HG03066 (cell line): ENCODE data around the gene CNGB1.
"Not testable (repeated sequence)": the region's sequence is repeated elsewhere in the genome, so short reads cannot be mapped to it uniquely, and the experiment has no call there.

Experiments used
- ATAC-seq: cut with Tn5 transposase; IDR thresholded peaks from one replicate; pipeline ENCODE4 v1.9.1; 2021; ENCODE audit warnings: low read depth; ENCODE audit not compliant: unreplicated experiment

Gene CNGB1

DNA sequence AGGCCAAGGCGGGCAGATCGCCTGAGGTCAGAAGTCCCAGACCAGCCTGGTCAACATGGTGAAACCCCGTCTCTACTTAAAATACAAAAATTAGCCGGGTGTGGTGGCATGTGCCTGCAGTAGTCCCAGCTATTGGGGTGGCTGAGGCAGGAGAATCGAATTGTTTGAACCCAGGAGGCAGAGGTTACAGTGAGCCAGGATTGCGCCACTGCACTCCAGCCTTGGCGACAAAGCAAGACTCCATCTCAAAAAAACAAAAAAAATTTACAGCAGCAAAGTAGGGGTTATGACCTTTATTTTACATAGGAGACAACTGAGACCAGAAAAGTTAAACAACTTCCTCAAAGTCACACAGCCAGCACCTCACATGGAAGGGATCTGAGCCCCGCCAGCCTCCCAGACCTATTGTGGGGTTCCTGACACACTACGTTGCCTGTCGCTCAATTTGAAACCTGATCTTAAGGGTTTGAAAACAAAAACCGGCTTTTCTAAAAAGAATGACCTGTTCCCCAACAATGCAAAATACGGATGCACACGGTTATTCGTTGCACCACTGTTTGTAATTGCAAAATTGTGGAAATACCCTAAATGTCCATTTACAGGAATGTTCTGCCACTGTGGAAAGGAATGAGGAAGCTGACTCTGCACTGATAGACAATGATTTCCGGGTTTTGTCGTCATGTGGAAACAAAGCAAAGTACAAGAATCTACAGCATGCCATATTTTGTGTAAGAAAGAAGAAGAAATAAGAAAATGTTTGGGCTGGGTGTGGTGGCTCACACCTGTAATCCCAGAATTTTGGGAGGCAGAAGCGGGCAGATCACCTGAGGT, 77.2 kb downstream of the CNGB1 start:
- ATAC-seq = no peak

GRCh38 chr16:57893217-57893558, 77.7 kb downstream of the CNGB1 start:
- ATAC-seq = no peak

- no peak for ATAC-seq
Measured at GRCh38 chr16:57892447-57893096, 78.4 kb downstream of the CNGB1 start.

DNA sequence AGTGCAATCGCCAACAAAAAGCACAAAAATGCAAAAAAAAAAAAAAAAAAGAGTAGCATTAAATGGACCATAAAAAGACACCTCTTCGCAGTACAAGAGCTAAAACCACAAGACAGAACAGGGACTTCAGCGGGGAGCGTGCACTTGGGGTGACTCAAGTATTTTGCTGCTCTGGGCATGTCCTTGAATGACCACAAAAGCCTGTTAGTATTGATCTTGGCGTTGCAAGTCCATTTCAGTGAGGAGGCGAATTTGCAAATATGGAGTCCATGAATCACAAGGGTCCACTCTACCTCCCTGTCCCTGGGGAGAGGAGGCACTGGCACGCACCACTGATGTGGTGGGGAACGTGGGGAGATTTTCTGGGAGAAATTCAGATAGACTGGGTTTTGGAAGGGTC, 78.9 kb downstream of the CNGB1 start:
- ATAC-seq = no peak

- no peak for ATAC-seq
Measured at GRCh38 chr16:57890752-57891111, 80.2 kb downstream of the CNGB1 start.

DNA sequence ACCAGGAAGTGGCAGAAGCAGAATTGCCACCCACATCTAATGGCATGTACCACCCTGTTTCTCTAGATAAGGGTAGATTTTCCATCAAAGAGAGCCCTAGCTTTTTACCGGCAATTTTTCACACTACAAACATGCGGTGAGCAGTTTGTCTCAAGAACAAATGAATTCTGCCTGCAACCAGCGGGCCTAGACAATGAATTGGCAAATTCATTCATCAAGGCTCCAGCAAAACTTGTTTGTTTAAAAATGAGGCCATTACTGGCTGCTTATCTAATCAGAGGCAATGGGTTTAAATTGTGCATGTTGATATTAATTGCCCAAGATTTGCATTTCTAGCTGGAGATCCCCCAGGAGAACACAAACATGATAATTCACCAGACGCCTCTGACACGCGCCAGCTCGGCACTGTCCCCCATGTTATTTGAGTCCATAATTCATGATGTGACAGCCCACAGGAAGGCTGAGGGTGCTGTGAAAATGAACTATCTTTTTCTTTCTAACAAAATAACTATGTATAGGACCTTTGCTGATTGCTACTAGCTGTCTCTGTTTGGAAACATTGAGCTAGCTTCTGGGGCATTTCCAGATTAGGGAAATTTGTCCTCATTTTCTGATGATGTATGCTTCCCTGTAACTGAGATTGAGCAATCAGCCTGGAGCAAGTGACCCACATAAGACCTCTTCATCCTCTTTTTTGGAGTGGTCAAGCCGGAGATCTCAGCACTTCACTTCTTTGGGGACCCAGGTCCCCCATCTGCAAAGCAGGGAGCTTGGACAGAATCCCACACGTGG, 80.8 kb downstream of the CNGB1 start:
- ATAC-seq = no peak

DNA sequence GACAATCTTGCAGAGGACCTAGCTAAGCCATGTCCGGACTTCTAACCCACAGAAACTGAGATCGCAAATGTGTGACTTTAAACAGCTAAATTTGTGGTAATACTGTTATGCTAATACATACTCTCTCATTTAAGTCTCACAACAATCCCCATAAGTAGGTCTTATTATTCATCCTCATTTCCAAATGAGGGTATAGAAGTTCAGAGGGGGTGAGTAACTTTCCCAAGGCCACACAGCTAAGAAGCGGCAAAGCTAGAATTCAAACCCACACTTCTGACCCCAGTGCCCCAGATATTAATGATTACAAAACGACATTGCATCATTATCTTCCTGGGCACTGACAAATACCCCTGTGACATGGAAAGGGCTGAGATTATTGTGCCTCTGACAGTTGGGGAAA, 81.4 kb downstream of the CNGB1 start:
- no peak for ATAC-seq

DNA sequence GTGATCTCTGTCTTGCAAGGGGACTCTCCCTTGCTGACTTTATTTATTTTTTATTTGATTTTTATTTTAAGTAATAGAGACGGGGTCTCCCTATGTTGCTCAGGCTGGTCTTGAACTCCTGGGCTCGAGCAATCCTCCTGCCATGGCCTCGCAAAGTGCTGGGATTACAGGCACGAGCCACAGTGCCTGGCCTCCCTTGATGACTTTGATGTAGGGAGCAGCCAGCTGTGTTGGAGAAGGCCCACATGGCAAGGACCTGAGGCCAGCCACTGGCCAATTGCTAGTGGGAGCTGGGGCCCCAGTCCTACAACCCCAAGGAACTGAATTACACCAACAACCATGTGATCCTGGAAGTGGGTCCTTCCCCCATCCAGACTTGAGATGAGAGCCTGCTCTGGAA, 81.8 kb downstream of the CNGB1 start:
- ATAC-seq = no peak

- no peak for ATAC-seq
Measured at GRCh38 chr16:57888128-57888527, 82.8 kb downstream of the CNGB1 start.

- ATAC-seq = no peak
Measured at GRCh38 chr16:57887711-57888110, 83.2 kb downstream of the CNGB1 start.

DNA sequence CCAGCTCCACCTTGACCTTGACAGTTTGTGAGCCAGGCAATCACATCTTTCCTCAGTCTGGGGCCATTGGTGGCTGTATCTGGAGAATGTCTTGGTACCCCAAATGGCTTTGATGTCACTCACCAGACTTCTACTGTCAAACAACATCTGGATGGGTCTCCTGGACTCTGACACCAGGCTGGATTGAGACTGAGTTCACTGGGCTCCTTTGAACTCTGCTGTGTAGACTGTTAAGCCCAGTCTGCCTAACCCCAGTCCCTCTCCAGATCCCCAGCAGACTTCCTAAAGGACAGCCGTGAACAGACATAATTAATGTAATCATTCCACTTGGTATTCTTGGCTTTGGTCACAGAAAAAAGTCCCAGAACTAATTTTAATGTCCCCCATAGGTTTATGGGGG, 84.5 kb downstream of the CNGB1 start:
- ATAC-seq = no peak

GRCh38 chr16:57884655-57885133, 86.2 kb downstream of the CNGB1 start:
- no peak for ATAC-seq

DNA sequence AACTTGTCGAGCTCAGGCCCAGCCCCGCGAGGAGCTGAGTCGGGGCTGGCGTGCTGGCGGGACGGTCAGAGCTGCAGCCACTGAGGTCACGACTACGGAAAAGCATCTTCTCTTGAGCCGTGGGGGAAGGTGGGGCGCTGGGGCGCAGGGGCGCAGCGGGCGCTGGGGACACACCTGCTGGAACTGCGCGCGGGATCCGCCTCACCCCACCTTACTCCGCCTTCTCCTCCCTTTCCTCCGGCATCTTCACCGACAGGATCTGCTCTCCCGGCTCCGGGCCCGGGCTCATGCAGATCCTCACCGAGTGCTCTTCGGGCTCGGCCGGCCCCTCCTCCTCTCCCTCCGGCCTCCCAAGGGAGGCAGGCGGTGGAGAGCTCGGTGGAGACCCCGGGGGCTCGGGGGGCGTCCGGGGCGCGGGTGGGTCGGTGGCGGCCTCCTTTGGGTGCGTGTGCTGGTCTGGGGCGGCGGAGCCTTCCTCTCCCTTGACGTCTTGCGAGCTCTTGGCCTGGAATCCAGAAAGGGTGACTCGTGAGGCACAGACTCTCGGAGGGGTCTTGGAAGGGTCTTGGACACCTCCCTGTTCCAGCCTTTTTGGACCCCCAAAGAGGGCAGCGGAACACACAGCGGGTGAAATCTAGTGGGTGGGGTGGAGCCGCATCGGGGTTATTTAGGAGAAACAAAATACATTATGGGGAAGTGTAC, 86.8 kb downstream of the CNGB1 start:
- no peak for ATAC-seq

GRCh38 chr16:57883480-57883879, 87.4 kb downstream of the CNGB1 start:
- no peak for ATAC-seq

- no peak for ATAC-seq
Measured at GRCh38 chr16:57882792-57883191, 88.1 kb downstream of the CNGB1 start.

DNA sequence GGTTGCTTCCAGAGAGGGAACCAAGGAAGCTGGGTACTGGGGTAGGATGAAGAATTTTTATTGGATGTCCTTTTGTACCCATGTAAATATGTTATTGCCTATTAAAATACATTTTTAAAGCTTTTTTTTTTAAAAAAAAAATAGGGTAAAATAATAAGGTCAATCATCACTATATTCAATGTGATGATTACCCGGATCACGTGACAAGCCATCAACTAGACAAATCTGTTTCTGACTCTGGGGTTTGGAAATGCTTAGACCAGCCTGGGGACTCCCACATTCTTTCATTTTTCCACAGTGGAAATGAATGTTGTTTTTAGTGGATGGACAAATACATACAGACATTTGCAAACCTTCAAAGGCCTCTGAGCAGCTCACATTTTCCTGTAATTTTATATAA, 88.7 kb downstream of the CNGB1 start:
- ATAC-seq = no peak

- no peak for ATAC-seq
Measured at GRCh38 chr16:57878586-57878985, 92.3 kb downstream of the CNGB1 start.

DNA sequence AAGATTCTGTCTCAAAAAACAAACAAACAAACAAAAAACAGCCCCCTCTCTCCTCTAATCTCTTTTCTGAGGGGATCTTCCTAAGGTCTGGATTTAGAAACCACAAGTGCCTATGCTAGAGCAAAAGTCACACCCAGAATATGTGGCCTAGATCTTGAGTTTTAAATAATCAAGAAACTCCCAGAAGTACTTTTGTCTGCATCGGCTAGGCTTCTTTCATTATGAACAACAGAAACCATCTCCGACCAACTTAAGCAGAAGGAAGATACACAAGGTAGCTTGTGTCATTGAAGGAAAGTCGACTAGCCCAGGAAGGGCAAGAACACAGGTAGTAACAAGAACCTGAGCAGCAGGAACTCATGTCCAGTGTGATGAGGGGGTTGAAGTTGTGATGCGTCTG, 94.7 kb downstream of the CNGB1 start:
- no peak for ATAC-seq

- ATAC-seq = no peak
Measured at GRCh38 chr16:57875347-57875746, 95.6 kb downstream of the CNGB1 start.

DNA sequence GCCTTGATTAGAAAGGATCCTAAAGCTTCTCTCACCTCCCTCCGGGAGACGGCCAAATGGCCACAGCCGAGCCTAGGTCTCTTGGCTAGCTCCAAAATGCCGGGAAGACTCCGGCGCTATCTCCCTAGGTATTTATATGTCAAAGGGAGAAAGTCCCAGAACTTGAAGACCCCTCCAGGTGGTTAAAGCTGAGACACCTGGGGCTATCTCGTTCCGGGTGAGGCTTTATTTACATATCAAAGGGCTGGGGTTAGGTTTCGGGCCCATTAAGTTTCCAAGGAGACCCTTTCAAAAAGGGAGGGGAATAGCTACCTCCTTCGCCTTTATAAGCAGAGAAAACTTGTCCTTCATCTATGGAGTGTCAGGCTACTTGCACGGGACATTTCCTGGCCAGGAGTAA, 97.7 kb downstream of the CNGB1 start:
- no peak for ATAC-seq

- ATAC-seq = not testable (repeated sequence)
Measured at GRCh38 chr16:57872764-57873163, 98.2 kb downstream of the CNGB1 start.
